Activated T-cell treated with anti-CD3 and anti-CD28 coated beads for 24 hours (primary cell): ENCODE measurements around the gene SH3PXD2B.

Experiments
- DNase-seq: peaks from one replicate; pipeline ENCODE4 v3.0.0-alpha.2; 2020; ENCODE audit warnings: low read depth

SH3PXD2B gene

GRCh38 chr5:172454358-172455086 is at the start of gene SH3PXD2B:
TSS of gene SH3PXD2B (minus strand) at chr5:172454525. CDS start at chr5:172454352, 173 bp downstream.
- DNase-seq: no peak

GRCh38 chr5:172502969-172503368 is 48.6 kb upstream of the SH3PXD2B start:
- DNase-seq: no peak

GRCh38 chr5:172502410-172502809 is 48.1 kb upstream of the SH3PXD2B start:
- DNase-seq: no peak

GRCh38 chr5:172501708-172502320 is 47.5 kb upstream of the SH3PXD2B start:
- DNase-seq: no peak

GRCh38 chr5:172499287-172499686 is 45.0 kb upstream of the SH3PXD2B start:
- no peak for DNase-seq

GRCh38 chr5:172498431-172499129 is 44.3 kb upstream of the SH3PXD2B start:
- no peak for DNase-seq

GRCh38 chr5:172497591-172498255 is 43.4 kb upstream of the SH3PXD2B start:
- DNase-seq: no peak

- DNase-seq: no peak
These were observed 42.5 kb upstream of the SH3PXD2B start for GRCh38 chr5:172496671-172497371.

GRCh38 chr5:172494630-172495505 is 40.5 kb upstream of the SH3PXD2B start:
- no peak for DNase-seq

GRCh38 chr5:172493906-172494305 is 39.6 kb upstream of the SH3PXD2B start:
- no peak for DNase-seq

GRCh38 chr5:172493461-172493860 is 39.1 kb upstream of the SH3PXD2B start:
- no peak for DNase-seq

GRCh38 chr5:172493002-172493401 is 38.7 kb upstream of the SH3PXD2B start:
- no peak for DNase-seq

- no peak for DNase-seq
These were observed 37.9 kb upstream of the SH3PXD2B start for GRCh38 chr5:172492097-172492840.

GRCh38 chr5:172491481-172491880 is 37.2 kb upstream of the SH3PXD2B start:
- DNase-seq: no peak

- DNase-seq: no peak
These were observed 36.5 kb upstream of the SH3PXD2B start for GRCh38 chr5:172490514-172491461.

- DNase-seq: no peak
These were observed 33.9 kb upstream of the SH3PXD2B start for GRCh38 chr5:172488221-172488620.

- DNase-seq: no peak
These were observed 33.3 kb upstream of the SH3PXD2B start for GRCh38 chr5:172487671-172488070.

GRCh38 chr5:172486912-172487311 is 32.6 kb upstream of the SH3PXD2B start:
- no peak for DNase-seq

GRCh38 chr5:172486451-172486850 is 32.1 kb upstream of the SH3PXD2B start:
- DNase-seq: no peak
